Embryonic facial prominence (tissue), 1 donor: ENCODE data around the gene SPTSSB.

Source experiments
- DNase-seq: peaks from one replicate; pipeline ENCODE4 v3.0.0-alpha.2; 2016; ENCODE audit errors: extremely low spot score

The SPTSSB gene

DNA sequence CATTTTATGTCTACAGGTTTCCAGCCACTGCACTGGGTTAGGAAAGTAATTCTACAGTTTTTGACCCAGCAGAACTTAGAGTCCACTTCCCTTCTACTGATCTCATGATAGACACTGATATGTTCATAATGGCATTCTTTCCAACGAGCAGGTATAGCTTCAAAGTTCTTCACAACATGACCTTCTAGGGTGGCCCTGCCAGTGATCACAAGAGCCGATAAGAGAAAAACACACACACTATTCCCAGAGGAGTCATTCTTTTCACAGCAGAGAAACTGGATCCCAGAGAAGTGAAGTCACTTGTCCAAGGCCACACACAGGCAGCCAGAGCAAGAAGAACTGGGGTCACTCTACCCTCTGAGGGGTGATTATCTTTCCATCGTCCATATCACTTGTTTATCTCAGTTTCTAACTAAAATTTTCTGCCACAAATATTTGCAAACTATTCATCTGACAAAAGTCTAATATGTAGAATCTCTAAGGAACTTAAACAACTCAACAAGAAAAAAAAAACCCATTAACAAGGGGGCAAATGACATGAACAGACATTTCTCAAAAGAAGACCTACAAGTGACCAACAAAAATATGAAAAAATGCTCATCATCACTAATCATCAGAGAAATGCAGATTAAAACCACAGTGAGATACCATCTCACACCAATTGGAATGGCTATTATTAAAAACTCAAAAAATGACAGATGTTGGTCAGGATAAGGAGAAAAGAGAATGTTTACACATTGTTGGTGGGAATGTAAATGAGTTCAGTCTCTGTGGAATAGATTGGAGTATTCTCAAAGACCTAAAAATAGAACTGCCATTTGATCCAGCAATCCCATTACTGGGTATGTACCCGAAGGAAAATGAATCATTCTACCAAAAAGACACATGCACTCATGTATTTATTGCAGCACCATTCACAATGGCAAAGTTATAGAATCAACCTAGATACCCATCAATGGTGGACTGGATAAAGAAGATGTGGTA is 31.5 kb downstream of the SPTSSB start:
- no peak for DNase-seq

DNA sequence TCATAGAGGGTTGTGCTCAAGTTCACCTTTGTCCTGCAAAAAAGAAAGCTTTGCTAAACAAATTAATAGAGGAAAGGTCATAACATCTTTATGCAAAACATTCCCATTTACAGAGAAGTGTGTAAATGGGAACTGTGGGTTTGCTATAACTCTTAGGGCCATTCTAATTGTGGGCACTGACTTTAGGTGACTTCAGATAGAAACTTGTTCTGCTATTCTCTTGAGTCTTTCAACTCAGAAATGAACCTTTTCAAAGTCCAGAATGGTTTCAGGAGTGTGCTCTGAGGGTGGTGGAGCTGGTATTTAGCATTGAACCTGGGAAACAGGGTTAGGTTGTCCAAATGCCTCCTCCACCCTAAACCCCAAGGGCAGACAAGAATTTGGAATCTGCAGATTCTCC is 34.0 kb downstream of the SPTSSB start:
- DNase-seq = no peak

DNA sequence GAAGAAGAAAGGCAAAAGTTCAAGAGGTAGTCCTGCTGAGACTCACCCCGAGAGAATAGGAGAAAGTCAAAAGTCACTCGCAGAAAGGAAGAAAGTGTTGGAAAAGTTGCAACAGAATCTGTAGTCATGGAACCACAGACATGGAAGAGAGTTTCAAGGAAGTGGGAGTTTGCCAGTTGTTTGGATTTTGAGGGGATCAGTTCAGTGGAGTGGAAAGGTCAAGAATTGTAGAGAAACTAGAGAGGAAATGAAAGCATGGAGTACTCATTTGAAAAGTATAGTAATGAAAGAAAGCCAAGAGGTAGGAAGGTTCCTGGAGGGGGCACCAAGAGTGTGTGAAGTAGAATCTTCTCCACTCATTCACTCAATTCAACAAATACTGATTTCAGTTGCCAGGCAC is 34.7 kb downstream of the SPTSSB start:
- no peak for DNase-seq

DNA sequence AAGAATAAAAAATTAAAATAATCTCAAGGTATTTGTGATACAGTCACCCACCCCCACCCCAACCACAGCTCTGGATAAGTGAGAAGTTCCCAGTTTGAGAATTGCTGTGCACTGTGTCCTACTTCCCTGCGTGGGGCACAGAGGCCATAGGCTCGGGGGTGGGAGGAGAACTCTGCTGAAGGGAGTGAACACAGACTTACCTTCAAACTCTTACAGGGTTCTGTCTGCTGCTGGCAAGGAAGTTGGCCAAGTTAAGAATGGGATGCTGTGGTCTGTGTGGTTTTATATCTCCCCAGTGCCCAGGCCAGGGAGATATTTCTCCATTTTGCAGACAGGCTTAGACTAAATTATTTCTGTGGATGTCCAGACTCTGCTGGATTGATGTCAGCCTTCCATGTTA is 37.6 kb downstream of the SPTSSB start:
- DNase-seq = no peak

DNA sequence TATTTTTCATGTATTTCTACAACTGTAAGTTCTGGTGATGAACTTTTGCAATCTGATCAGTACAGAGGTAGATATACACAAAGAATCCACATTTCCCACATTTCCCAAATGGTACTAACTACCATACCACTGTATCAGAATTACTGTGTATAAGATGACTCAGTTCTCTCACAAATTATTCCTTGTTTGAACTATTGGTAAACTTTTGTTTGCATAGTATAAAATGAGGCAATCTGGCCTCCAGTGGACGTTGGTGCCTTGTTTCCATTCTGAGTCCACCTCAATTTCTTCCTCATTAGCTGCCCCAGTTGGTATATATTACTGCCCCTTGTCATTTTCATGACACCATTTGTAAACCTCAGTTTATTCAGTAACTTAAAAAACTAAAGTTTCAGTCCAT is 38.5 kb downstream of the SPTSSB start:
- DNase-seq = no peak

DNA sequence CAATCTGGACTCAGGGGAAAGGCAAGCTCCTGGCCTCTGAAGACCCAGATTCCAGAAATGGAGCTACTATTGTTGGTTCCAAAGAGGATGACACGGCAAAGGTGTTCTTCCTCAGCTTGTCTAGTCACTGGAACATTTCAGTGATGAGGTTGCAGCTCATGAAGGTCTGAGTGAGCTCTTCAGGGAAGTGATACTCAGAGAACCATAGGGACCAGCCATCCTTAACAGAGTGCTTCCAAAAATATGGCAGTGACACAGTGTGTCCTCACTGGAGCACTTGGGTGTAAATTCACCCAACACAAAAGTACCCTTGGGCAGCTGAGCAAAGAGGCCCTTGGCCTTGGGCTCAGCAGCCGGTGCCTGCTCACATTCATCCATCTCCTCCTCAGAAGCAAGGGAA is 46.3 kb downstream of the SPTSSB start:
- no peak for DNase-seq

DNA sequence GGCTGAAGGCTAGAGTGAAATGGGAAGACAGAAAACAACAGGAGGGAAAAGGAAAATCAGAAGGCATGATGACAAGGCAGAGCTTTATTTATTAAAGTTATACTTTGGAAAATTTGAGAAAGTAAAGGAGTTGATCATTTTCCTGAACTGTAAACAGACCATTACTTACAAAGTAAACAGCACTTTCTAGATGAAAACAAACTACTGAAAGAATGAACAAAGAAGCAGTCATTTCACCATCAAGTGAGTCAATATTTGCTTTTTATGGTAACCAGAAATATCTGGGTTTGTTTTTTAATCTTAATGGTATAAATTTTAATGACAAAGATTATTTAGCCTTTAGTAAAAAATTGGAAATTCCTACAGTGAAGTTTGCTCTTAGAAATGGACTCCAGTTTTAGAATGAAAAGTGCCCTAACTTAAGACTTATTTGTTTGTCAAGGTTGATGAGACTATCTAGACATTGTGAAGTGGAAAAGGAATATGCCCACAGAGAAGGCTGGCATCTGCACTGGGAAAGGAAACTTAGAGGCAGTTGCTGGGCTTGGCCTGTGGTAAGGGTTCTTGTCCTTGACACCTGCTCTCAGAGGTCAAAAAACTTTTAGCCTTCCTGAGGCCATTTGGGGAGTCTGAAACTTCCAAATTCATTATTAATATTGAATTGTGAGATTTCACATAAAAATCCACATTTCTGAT is 47.2 kb downstream of the SPTSSB start:
- no peak for DNase-seq

DNA sequence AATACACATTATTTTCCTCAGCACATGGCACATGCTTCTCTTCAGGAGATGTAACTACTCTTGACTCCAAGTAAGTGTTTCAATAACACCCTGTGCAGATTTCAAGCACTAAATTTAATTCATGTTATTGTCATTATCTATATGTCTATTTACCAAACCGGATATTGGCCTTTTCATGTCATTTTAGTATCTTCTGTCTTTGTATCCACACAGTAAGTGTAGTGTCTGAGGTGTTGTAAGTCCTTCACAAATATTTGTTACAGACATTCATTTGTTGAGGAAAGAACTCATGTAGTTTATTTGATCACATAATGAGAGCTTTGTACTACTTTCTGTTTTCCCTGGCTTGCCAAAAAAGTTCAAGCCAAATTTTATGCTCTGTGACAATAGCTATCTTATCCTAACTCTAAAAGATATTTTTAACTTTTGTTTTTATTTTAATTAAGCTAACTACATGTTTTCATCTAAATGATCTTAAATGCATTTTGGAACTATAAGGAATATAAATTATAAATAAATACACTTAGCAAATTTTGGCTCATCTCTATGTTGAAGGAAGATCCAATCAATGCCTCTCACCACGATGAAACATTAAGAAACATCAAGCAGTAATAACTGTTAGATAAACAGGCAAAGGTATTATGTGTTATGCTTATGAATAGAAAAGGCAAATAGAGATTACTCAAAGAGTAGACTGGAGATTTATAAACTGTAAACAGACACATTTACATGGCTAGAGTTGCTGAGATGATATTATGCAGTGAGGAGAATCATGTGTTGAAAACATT is 48.3 kb downstream of the SPTSSB start:
- no peak for DNase-seq

DNA sequence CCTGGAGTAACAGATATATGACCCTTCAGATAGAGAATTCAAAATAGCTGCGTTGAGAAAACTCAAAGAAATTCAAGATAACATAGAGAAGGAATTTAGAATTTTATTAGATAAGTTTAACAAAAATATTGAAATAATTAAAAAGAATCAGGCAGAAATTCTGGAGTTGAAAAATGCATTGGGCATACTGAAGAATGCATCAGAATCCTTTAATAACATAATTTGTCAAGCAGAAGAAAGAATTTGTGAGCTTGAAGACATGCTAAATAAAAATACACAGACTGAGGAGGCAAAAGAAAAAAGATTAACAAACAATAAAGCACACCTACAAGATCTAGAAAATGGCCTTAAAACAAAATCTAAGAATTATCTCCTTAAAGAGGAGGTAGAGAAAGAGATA is 50.5 kb downstream of the SPTSSB start:
- no peak for DNase-seq

DNA sequence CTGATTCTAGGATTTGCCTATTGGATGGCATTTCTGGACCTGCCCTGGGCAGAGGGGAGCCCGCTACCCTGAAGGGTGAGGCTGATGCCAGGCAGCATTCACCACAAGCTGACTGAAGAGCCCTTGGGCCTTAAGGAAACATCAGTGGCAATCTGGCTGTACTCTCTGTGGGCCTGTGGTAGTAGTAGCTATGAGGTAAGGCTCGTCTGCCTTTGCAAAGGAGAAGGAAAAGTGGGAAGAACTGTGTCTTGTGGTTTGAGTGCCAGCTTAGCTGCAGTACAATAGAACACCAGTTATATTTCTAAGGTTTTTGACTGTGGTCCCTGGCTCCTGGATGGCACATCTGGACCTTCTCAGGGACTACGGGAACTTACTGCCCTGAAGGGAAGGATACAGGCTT is 51.5 kb downstream of the SPTSSB start:
- DNase-seq = no peak

DNA sequence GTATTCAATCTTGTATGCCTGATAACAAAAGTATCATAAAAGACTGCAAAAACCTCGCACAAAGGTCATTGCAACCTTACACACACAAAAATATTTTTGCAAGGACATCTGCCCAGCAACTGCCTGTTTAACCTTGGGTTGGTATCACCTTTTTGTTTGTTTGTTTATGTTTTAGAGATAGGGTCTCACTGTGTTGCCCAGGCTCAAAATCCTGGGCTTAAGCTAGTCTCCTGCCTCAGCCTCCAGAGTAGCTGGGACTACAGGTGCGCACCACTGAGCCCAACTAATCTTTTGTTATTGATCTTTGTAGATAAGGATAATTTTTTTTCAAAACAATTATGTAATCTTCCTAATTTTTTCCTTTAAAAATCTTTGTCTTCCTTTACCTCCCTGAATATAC is 54.2 kb downstream of the SPTSSB start:
- DNase-seq = no peak

DNA sequence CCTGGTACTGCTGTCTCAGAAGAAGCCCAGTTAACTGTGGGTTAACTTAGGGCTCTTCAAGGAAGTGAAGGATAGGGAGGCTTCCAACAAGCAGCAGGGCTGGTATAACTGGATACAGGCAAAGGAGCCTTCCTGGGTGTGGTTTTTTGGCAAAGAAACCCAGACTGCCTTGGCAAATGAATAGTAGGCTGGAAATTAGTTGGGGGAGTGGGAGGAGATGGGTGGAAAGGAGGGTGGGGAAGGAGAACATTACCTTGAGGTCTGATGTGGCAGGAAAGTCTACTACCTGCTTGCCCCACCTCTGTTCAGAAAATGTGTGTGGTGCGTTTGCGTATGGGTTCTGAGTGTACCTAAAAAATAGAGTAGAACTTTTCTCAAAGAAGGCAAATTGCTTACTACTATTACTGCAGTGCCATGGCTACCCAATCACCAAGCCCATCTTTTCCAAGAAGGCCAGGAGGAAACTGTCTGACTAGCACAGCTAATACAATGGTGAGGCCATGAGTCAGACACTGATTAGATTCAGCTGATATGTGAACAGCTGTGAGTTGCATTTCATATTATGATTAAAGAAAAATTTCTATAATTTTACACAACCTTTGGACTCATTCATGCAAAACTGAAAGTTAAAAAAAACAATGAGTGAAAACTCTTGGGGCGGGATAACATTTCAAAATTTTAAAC is 55.2 kb downstream of the SPTSSB start:
- DNase-seq = no peak

DNA sequence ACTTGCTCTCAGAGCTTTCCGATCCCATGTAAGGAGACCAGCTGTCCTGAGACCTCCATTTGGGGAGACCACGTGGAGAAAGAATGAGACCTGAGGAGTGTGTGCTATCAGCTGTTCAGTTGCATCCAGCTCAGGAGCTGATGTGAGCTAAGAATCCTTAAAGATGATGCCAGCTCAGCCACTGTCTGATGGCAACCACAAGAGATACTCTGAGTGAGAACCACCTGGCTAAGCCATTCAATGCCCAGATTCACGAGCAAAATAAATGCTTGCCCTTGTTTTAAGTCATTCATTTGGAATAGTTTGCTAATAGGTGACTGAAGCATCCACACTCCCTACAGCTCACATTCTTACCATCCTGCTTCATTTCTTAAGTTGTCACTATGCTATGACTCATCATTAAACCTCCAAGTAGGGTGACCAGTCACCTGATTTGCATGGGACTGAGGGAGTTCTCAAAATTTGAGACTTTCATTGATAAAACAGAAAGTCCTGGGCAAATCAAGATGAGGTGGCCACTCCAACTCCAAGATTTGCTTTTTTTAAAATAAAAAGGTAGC is 56.4 kb downstream of the SPTSSB start:
- no peak for DNase-seq

DNA sequence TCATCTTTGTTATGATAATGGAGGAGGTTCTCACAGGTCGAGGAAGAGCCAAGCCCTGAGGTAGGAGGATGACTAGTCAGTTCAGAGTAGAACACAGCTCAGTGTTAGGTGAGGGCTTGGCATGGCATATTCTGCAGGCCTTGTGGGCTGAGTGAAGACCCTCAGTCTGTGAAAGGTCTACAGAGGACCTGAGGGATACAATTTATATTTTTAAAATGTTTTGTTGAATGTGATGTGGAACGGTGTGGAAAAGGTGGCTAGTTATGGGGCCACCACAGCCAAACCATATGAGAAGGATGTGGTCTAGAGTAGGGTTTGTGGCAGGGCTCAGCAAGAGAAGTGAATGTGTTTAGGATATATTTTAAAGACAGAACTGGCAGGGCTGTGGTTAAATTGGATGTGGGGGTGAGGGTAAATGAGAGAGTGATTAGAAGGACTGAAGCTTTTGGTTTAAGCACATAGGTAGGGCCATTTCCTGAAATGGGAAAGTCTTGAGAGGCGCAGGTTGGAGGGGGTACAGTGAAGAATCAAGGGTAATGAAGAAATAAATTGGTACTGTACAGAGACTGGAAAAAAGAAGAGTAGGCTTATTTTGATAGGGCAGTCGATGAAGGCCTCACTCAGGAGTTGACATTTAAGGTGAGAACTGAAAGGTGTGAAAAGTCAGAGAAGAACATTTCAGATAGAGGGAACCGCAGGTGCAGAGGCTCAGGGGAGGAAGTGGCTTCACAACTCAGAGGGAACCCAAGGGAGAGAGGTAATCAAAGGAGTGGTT is 60.5 kb downstream of the SPTSSB start:
- DNase-seq = no peak

DNA sequence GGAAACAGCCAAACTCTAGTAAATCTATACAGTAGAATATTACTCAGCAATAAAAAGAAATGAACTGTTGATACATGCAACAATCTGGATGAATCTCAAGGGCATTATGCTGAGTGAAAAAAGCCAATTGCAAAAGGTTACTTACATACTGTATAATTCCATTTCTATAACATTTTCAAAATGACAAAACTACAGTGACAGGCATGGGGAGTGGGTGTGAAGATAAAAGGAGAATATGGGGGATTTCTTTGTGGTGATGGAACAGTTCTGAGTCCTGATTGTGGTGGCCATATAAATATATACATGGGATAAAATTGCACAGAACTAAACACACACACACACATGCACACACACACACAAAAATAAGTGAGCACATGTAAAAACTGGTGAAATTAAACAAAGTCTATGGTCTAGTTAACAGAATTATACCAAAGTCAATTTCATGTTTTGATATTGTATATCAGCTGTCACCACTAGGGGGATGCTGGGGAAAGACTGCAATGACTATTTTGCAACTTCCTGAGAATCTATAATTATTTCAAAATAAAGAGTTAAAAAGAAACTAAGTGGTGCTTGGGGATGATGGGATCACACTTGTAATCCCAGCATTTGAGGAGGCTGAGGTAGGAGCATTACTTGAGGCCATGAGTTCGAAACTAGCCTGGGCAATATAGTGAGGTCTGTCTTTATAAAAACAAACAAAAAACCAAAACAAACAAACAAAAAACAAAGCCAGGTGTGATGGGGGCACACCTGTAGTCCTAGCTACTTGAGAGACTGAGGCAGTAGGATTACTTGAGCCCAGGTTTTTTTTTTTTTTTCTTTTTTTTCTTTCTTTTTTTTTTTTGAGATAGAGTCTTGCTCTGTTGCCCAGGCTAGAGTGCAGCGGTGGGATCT is 66.0 kb downstream of the SPTSSB start:
- no peak for DNase-seq

DNA sequence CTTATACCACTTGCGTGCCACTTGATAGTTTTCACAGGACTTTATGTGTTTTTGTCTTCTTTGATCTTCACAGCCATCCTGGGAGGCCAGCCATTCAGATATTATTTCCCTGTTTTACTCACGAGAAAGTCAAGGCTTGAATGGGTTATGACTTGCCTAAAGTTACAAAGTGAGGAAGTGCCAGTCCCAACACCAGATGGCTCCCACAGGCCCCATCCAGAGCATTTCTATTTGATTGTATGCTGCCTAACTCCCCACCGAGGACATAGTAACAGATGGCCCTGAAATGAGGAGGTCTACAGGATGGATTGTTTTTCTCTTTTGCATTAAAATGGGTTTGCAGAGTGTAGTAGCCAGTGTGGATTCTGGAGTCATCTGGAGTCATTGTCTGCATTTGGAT is 74.5 kb downstream of the SPTSSB start:
- DNase-seq = no peak

DNA sequence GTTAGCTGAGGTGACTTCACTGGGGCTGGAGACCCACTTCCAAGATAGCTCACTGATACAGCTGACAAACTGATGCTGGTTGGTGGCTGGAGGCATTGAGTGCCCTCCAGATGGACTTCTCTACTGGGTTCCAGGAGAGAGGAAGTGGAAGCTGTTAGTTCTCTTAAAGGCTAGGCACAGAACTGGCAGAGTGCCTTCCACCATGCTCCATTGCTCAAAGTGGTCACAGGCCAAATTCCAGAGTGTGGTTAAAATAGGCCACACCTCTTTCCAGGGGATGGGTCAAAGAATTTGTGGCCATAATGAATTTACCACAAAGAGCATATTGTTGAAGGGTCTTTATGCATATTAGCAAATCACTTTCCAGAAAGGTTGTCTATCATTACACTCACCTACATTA is 76.0 kb downstream of the SPTSSB start:
- DNase-seq = no peak
